Progenitor cell of endocrine pancreas (in vitro differentiated cells): ENCODE measurements around the gene ZDHHC19. TPM values are rescaled to one million over a fixed set of nuclear protein-coding genes. Genes with fewer than 3 reads are reported as not detected.
"Not testable (repeated sequence)": the region's sequence is repeated elsewhere in the genome, so short reads cannot be mapped to it uniquely, and the experiment has no call there.

Source experiments
- DNase-seq: peaks from one replicate; pipeline ENCODE4 v3.0.0; 2021; ENCODE audit warnings: low spot score; ENCODE audit not compliant: unreplicated experiment
- H3K27ac Mint-ChIP-seq: 2 replicates; pipeline ENCODE4 v1.8.0; 2021; ENCODE audit warnings: mild to moderate bottlenecking, moderate library complexity, mixed read lengths
- H3K27me3 Mint-ChIP-seq: 2 replicates; pipeline ENCODE4 v1.8.0; 2021; ENCODE audit warnings: mixed read lengths
- H3K36me3 Mint-ChIP-seq: 2 replicates; pipeline ENCODE4 v1.8.0; 2022; ENCODE audit warnings: mixed read lengths; ENCODE audit not compliant: insufficient read depth
- H3K4me1 Mint-ChIP-seq: 2 replicates; pipeline ENCODE4 v1.8.0; 2021; ENCODE audit warnings: low read depth, mixed read lengths
- H3K4me3 Mint-ChIP-seq: 2 replicates; pipeline ENCODE4 v1.8.0; 2021; ENCODE audit warnings: low read depth, mild to moderate bottlenecking, moderate library complexity, mixed read lengths
- H3K9me3 Mint-ChIP-seq: 2 replicates; pipeline ENCODE4 v1.8.0; 2021; ENCODE audit warnings: low read depth, mixed read lengths
- total RNA-seq: library from RNA; stranded (reverse); gene quantifications from 2 replicates; pipeline ENCODE4 v1.2.1, GENCODE V29; 2021
- TF ChIP-seq, protein P1 (sequence below): fragments of 200-600 bp; sonication (generic); IDR thresholded peaks from one replicate; pipeline ENCODE4 v1.5.0; 2021; ENCODE audit warnings: antibody characterized with exemption, mild to moderate bottlenecking; ENCODE audit not compliant: unreplicated experiment

Gene ZDHHC19
- total RNA-seq, 1 donor from 2014 or later: not detected

DNA sequence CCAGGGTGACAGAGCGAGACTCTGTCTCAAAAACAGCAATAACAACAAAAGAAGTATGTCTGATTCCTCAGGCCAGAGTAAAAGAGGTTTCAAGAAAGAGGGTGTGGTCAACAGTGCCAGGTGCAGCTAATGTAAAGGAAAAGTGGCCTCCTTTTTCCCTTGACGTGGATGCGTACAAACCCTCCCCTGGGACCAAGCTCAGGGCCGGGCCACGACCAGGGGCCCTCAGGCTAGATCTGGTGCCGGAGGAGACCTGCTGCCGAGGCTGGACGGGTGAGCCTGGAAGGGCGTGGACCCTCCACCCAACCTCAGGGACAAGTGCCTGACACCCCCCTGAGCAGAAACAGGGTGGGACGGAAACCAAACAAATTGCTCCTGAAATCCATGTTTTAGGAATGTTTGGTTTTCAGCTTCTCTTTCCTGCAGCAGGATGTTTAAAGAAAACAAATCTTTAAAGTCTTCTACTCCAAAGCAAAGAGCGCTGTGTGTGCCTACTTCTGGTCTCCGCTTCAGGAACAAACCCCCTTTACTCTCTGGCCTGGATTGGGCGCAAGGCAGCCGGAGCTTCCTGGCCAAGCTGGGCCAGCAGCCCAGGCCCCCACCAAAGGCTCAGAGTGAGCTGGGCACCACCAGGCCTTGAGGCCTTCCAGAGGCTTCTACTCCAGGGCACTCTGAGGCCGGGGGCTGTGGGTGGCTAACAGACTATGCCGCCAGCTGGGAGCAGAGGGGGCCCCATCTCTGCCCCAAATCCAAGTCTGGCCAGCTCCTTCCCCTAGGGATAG is 21.4 kb downstream of the ZDHHC19 start:
- TF ChIP-seq, protein P1, sequence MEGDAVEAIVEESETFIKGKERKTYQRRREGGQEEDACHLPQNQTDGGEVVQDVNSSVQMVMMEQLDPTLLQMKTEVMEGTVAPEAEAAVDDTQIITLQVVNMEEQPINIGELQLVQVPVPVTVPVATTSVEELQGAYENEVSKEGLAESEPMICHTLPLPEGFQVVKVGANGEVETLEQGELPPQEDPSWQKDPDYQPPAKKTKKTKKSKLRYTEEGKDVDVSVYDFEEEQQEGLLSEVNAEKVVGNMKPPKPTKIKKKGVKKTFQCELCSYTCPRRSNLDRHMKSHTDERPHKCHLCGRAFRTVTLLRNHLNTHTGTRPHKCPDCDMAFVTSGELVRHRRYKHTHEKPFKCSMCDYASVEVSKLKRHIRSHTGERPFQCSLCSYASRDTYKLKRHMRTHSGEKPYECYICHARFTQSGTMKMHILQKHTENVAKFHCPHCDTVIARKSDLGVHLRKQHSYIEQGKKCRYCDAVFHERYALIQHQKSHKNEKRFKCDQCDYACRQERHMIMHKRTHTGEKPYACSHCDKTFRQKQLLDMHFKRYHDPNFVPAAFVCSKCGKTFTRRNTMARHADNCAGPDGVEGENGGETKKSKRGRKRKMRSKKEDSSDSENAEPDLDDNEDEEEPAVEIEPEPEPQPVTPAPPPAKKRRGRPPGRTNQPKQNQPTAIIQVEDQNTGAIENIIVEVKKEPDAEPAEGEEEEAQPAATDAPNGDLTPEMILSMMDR: no peak
- DNase-seq: no peak
- Mint-ChIP-seq H3K4me3 (no peak overlapping the region), H3K27ac (no peak overlapping the region), H3K36me3 (no peaks in the 10 kb centered on the region), H3K4me1 (no peaks in the 10 kb centered on the region), H3K27me3 (no peaks in the 10 kb centered on the region), H3K9me3 (no peaks in the 10 kb centered on the region)

DNA sequence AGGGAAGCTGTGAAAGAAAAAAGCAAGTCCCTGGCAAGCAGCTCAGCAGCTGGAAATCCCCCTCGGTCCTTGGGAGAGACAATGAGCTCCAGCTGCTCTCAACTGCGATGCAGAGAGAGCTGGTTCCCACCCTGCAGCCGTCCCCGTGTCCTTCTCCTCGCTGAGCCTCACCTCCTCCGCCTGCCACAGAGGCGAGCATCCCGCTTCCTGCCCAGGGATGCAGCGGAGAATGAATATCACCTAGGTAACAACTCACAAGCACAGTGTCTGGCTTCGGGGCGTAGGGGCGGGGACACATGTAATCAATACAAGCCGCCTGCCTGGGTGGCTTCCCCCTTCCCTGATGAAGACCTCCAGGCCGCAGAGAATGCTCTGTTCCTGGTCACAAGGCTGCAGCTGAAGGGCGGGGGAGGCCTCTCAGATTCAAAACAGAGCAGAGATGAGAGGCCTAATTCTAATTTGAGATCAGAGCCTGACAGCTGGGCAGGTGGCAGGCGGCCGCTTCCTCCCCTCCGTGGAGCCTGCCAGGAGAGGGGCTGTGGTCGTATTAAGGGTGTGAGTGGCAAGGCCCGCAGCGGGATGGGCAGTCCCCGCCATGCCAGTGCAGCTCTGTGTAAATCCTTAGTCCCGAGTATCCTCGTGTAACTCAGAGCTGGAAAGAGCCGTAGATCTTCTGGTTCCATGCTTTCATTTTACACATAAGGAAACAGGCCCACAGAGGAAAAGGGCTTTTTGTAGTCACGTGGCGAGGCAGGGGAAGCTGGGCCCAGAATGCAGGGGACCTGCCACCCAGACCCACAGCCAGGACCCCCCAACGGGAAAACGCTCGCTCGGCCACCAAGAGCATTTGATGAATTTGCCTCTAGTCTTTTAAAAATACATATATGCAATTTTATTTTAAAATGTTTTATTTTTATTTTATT is 24.3 kb downstream of the ZDHHC19 start:
- DNase-seq: no peak
- TF ChIP-seq, protein P1: no peak
- no peak overlapping the region for H3K27ac Mint-ChIP-seq
- H3K27me3 Mint-ChIP-seq: no peaks in the 10 kb centered on the region
- H3K4me3 Mint-ChIP-seq: no peak overlapping the region
- H3K36me3 Mint-ChIP-seq: no peaks in the 10 kb centered on the region
- H3K4me1 Mint-ChIP-seq: no peaks in the 10 kb centered on the region
- H3K9me3 Mint-ChIP-seq: no peaks in the 10 kb centered on the region

DNA sequence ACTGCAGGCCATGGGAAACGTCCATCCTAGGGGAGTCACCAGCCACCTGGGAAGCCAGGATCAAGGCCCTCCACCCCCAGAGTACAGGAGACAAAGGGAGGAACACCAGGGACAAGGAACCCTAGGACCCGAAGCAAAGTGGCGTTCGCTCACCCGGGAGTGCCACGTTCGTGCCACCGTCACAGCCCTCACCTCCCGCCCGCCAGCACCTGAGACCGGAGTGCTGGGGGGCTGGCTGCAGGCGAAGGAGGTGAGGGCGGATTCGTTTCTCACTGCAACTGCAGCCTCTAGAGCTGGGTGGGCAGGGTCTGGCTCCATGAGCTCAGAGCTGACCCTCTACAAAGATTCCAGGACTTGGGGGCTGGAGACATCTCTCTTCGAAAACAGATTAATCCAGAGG is 26.3 kb downstream of the ZDHHC19 start:
- H3K9me3 Mint-ChIP-seq: no peaks in the 10 kb centered on the region

DNA sequence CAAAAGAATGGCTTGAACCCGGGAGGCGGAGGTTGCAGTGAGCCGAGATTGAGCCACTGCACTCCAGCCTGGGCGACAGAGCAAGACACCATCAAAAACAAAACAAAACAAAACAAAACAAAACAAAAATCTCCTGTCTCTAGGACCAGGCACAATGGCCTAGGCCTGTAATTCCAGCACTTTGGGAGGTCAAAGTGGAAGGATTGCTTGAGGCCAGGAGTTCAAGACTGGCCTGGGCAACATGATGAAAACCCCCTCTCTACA is 27.1 kb downstream of the ZDHHC19 start:
- H3K27ac Mint-ChIP-seq, H3K27me3 Mint-ChIP-seq, H3K9me3 Mint-ChIP-seq, H3K36me3 Mint-ChIP-seq, H3K4me3 Mint-ChIP-seq, DNase-seq: not testable (repeated sequence)
- H3K4me1 Mint-ChIP-seq: peaks cover 10% of the 10 kb centered on the region

More for the DNA sequence above, 26.3 kb downstream of the ZDHHC19 start:
- H3K4me3 Mint-ChIP-seq: no peak overlapping the region
- no peaks in the 10 kb centered on the region for H3K36me3 Mint-ChIP-seq
- H3K27me3 Mint-ChIP-seq: no peaks in the 10 kb centered on the region
- peaks cover 2% of the 10 kb centered on the region for H3K4me1 Mint-ChIP-seq
- TF ChIP-seq, protein P1: no peak
- no peak for DNase-seq
- H3K27ac Mint-ChIP-seq: no peak overlapping the region

DNA sequence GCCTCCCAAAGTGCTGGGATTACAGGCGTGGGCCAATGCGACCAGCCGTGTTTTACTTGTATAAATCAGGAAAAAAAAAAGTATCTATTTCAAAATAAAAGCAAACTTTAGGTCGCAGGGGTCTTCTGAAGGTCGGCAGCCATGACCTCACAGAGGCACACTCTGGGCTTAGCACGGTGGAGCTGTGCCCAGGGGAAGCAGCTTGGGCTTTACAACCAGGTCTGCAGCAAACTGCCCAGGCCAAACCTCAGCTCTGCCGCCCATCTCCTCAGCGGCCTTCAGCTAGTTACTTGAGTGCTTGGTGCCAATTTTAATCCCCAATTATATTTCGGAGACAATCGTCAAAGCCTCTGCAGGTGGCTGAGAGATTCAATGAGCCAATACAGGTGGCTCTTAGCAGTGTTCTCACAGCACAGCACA is 30.1 kb downstream of the ZDHHC19 start:
- Mint-ChIP-seq H3K9me3 (no peaks in the 10 kb centered on the region), H3K36me3 (no peaks in the 10 kb centered on the region), H3K4me1 (peaks cover 18% of the 10 kb centered on the region), H3K27ac (no peak overlapping the region), H3K4me3 (no peak overlapping the region), H3K27me3 (peaks cover 3% of the 10 kb centered on the region)
- TF ChIP-seq, protein P1: no peak
- no peak for DNase-seq
